ENCODE data around the gene UCK2.

Gene UCK2

DNA sequence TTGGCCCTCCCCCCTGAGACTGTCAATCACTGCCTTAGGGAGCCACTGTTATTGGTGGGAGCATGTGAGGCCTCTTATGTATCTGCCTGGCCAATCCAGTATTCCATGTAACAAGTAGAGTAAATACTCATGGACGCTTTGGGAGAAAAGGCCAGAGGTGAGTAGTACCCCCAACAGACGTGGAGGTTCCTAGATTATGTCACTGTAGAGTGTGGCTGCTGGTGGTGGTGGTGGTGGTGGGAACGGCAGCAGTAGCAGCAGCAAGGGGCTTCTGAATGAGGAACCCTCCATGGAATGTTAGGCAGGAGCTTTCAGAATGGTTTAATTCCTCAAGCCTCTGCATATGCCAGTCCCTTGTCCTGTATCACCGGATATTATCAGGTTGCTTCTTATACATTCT lies 118.5 kb downstream of the UCK2 start:
- no peak for FAIRE-seq

- no peak for FAIRE-seq
Observed at GRCh38 chr1:165947797-165948455, 120.5 kb downstream of the UCK2 start.

- FAIRE-seq, result no peak
Observed at GRCh38 chr1:165949335-165950130, 122.1 kb downstream of the UCK2 start.

DNA sequence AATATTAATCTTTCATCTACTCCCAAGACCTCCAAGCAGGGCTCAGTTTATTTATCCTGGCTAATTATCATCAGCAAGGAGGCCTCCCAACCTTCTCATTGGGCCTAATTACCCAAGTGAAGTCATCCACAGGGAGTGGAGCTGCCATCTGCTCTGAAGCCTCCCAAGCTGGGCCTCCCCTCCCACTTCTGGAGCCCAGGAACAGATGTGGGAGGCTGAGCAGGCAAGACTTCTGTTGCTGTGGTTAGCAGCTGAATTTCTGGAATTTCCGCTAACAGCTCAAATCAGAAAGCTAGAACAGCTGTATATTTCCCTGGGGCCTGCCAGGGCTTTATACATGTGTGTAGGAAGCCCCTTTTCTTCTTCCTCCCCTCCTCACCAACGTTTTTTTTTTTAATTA lies 127.5 kb downstream of the UCK2 start:
- no peak for FAIRE-seq

DNA sequence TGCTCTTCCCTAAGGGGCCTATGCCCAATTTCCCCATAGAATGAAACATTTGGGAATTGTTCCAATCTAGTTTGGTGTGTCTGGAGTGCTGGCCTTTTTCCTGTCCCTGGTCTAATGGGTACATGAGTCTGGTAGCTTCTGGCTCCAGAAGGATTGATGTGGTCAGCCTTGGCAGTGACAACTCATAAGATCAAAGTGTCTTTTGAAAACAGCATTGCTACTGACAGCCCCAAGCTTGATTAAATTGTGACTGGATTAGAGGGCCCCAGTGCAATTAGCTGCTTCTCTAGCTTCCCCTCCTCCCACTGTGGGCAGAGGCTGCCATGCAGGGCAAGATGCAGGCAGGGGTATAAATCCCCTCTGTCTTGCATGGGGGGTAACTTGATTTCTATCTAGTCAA lies 130.9 kb downstream of the UCK2 start:
- no peak for FAIRE-seq

GRCh38 chr1:165960136-165960535 lies 132.7 kb downstream of the UCK2 start:
- FAIRE-seq, result no peak

DNA sequence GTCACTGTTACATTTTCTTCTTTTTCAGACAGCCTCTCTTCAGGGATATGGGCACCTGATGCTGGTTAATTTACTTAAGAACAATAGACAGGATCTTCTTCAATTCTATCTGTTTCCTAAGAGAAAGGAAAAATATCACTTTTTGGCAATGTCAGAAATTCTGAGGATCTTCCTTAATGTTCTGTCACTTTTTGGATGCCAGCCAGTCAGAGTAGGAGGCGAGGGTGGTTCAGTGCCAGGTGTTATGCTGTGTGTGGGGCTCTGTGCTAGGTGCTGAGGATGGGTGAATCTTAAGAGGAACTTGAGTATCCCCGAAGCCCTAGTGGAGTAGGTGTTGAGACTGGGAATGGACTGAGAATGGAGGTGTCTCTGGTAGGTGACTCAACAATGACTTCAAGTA lies 133.5 kb downstream of the UCK2 start:
- FAIRE-seq, result no peak
